ENCODE measurements around the gene POGZ.
A peak's percentile ranks its signal among the peaks of the same experiment; 100 is the strongest.

POGZ gene

GRCh38 chr1:151459331-151460046 is at the start of gene POGZ:
Gene POGZ (minus strand): TSS chr1:151459494. CDS start chr1:151442204, 17,290 bp downstream.
- H3K4me3 ChIP-seq (ENCODE audit: low read length in 2 of 2) = peak within 1 kb of the TSS; percentile 92 to 95
- peaks cover 0 to 2% of the 10 kb centered on the region in 2 donors for H3K27me3 ChIP-seq (ENCODE audit: control insufficient read depth in 2 of 2, insufficient read depth in 2 of 2, low read length in 2 of 2)
- H3K4me1 ChIP-seq (ENCODE audit: control insufficient read depth in 2 of 2, insufficient read depth in 2 of 2, low read length in 2 of 2) = peaks cover 7 to 8% of the 10 kb centered on the region in 2 donors
- H3K36me3 ChIP-seq (ENCODE audit: control insufficient read depth in 2 of 2, insufficient read depth in 2 of 2, low read length in 2 of 2) = no peaks in the 10 kb centered on the region
- no peaks in the 10 kb centered on the region for H3K9me3 ChIP-seq (ENCODE audit: control insufficient read depth in 2 of 2, low read length in 2 of 2)
- H3K9ac ChIP-seq (ENCODE audit: low read depth in 1 of 2, low read length in 2 of 2) = peak within 1 kb of the TSS; percentile 69 to 78
- H3K27ac ChIP-seq (ENCODE audit: low read depth in 2 of 2, low read length in 2 of 2) = peak within 1 kb of the TSS; percentile 89 to 92

GRCh38 chr1:151508833-151509232 is 49.5 kb upstream of the POGZ start:
- H3K4me1 ChIP-seq (ENCODE audit: control insufficient read depth in 2 of 2, insufficient read depth in 2 of 2, low read length in 2 of 2) = peaks cover 27 to 28% of the 10 kb centered on the region in 2 donors
- peak overlapping the region in 1 of 2 donors; percentile 23 for H3K9ac ChIP-seq (ENCODE audit: low read depth in 1 of 2, low read length in 2 of 2)
- no peak overlapping the region for H3K4me3 ChIP-seq (ENCODE audit: low read length in 2 of 2)
- no peaks in the 10 kb centered on the region for H3K9me3 ChIP-seq (ENCODE audit: control insufficient read depth in 2 of 2, low read length in 2 of 2)
- no peaks in the 10 kb centered on the region for H3K27me3 ChIP-seq (ENCODE audit: control insufficient read depth in 2 of 2, insufficient read depth in 2 of 2, low read length in 2 of 2)
- no peaks in the 10 kb centered on the region for H3K36me3 ChIP-seq (ENCODE audit: control insufficient read depth in 2 of 2, insufficient read depth in 2 of 2, low read length in 2 of 2)
- H3K27ac ChIP-seq (ENCODE audit: low read depth in 2 of 2, low read length in 2 of 2) = peak overlapping the region; percentile 96 to 97

- H3K9me3 ChIP-seq (ENCODE audit: control insufficient read depth in 2 of 2, low read length in 2 of 2) = no peaks in the 10 kb centered on the region
- H3K27ac ChIP-seq (ENCODE audit: low read depth in 2 of 2, low read length in 2 of 2) = no peak overlapping the region
- no peaks in the 10 kb centered on the region for H3K36me3 ChIP-seq (ENCODE audit: control insufficient read depth in 2 of 2, insufficient read depth in 2 of 2, low read length in 2 of 2)
- no peak overlapping the region for H3K4me3 ChIP-seq (ENCODE audit: low read length in 2 of 2)
- peaks cover 15 to 21% of the 10 kb centered on the region in 2 donors for H3K4me1 ChIP-seq (ENCODE audit: control insufficient read depth in 2 of 2, insufficient read depth in 2 of 2, low read length in 2 of 2)
- no peaks in the 10 kb centered on the region for H3K27me3 ChIP-seq (ENCODE audit: control insufficient read depth in 2 of 2, insufficient read depth in 2 of 2, low read length in 2 of 2)
- no peak overlapping the region for H3K9ac ChIP-seq (ENCODE audit: low read depth in 1 of 2, low read length in 2 of 2)
Measured at GRCh38 chr1:151504759-151505158, 45.5 kb upstream of the POGZ start.

GRCh38 chr1:151504252-151504651 is 45.0 kb upstream of the POGZ start:
- Histone ChIP-seq H3K4me3 (ENCODE audit: low read length in 2 of 2) (no peak overlapping the region), H3K36me3 (ENCODE audit: control insufficient read depth in 2 of 2, insufficient read depth in 2 of 2, low read length in 2 of 2) (no peaks in the 10 kb centered on the region), H3K27ac (ENCODE audit: low read depth in 2 of 2, low read length in 2 of 2) (no peak overlapping the region), H3K27me3 (ENCODE audit: control insufficient read depth in 2 of 2, insufficient read depth in 2 of 2, low read length in 2 of 2) (no peaks in the 10 kb centered on the region), H3K9ac (ENCODE audit: low read depth in 1 of 2, low read length in 2 of 2) (no peak overlapping the region), H3K9me3 (ENCODE audit: control insufficient read depth in 2 of 2, low read length in 2 of 2) (no peaks in the 10 kb centered on the region), H3K4me1 (ENCODE audit: control insufficient read depth in 2 of 2, insufficient read depth in 2 of 2, low read length in 2 of 2) (peaks cover 14 to 23% of the 10 kb centered on the region in 2 donors)

- no peaks in the 10 kb centered on the region for H3K27me3 ChIP-seq (ENCODE audit: control insufficient read depth in 2 of 2, insufficient read depth in 2 of 2, low read length in 2 of 2)
- peak overlapping the region; percentile 5 to 24 for H3K27ac ChIP-seq (ENCODE audit: low read depth in 2 of 2, low read length in 2 of 2)
- no peak overlapping the region for H3K9ac ChIP-seq (ENCODE audit: low read depth in 1 of 2, low read length in 2 of 2)
- H3K4me1 ChIP-seq (ENCODE audit: control insufficient read depth in 2 of 2, insufficient read depth in 2 of 2, low read length in 2 of 2) = peaks cover 13 to 23% of the 10 kb centered on the region in 2 donors
- no peak overlapping the region for H3K4me3 ChIP-seq (ENCODE audit: low read length in 2 of 2)
- no peaks in the 10 kb centered on the region for H3K36me3 ChIP-seq (ENCODE audit: control insufficient read depth in 2 of 2, insufficient read depth in 2 of 2, low read length in 2 of 2)
- H3K9me3 ChIP-seq (ENCODE audit: control insufficient read depth in 2 of 2, low read length in 2 of 2) = no peaks in the 10 kb centered on the region
Measured at GRCh38 chr1:151502859-151503780, 43.8 kb upstream of the POGZ start.

GRCh38 chr1:151502035-151502700 is 42.9 kb upstream of the POGZ start:
- H3K27me3 ChIP-seq (ENCODE audit: control insufficient read depth in 2 of 2, insufficient read depth in 2 of 2, low read length in 2 of 2) = no peaks in the 10 kb centered on the region
- peak overlapping the region; percentile 24 to 55 for H3K27ac ChIP-seq (ENCODE audit: low read depth in 2 of 2, low read length in 2 of 2)
- H3K9me3 ChIP-seq (ENCODE audit: control insufficient read depth in 2 of 2, low read length in 2 of 2) = no peaks in the 10 kb centered on the region
- H3K36me3 ChIP-seq (ENCODE audit: control insufficient read depth in 2 of 2, insufficient read depth in 2 of 2, low read length in 2 of 2) = no peaks in the 10 kb centered on the region
- no peak overlapping the region for H3K9ac ChIP-seq (ENCODE audit: low read depth in 1 of 2, low read length in 2 of 2)
- peaks cover 13 to 23% of the 10 kb centered on the region in 2 donors for H3K4me1 ChIP-seq (ENCODE audit: control insufficient read depth in 2 of 2, insufficient read depth in 2 of 2, low read length in 2 of 2)
- H3K4me3 ChIP-seq (ENCODE audit: low read length in 2 of 2) = no peak overlapping the region

- Histone ChIP-seq H3K27ac (ENCODE audit: low read depth in 2 of 2, low read length in 2 of 2) (peak overlapping the region; percentile 24 to 55), H3K36me3 (ENCODE audit: control insufficient read depth in 2 of 2, insufficient read depth in 2 of 2, low read length in 2 of 2) (no peaks in the 10 kb centered on the region), H3K9ac (ENCODE audit: low read depth in 1 of 2, low read length in 2 of 2) (no peak overlapping the region), H3K27me3 (ENCODE audit: control insufficient read depth in 2 of 2, insufficient read depth in 2 of 2, low read length in 2 of 2) (no peaks in the 10 kb centered on the region), H3K9me3 (ENCODE audit: control insufficient read depth in 2 of 2, low read length in 2 of 2) (no peaks in the 10 kb centered on the region), H3K4me1 (ENCODE audit: control insufficient read depth in 2 of 2, insufficient read depth in 2 of 2, low read length in 2 of 2) (peaks cover 13 to 23% of the 10 kb centered on the region in 2 donors), H3K4me3 (ENCODE audit: low read length in 2 of 2) (no peak overlapping the region)
Measured at GRCh38 chr1:151501474-151501873, 42.2 kb upstream of the POGZ start.

GRCh38 chr1:151499930-151500329 is 40.6 kb upstream of the POGZ start:
- Histone ChIP-seq H3K4me1 (ENCODE audit: control insufficient read depth in 2 of 2, insufficient read depth in 2 of 2, low read length in 2 of 2) (peaks cover 13 to 23% of the 10 kb centered on the region in 2 donors), H3K27me3 (ENCODE audit: control insufficient read depth in 2 of 2, insufficient read depth in 2 of 2, low read length in 2 of 2) (no peaks in the 10 kb centered on the region), H3K9ac (ENCODE audit: low read depth in 1 of 2, low read length in 2 of 2) (no peak overlapping the region), H3K27ac (ENCODE audit: low read depth in 2 of 2, low read length in 2 of 2) (peak overlapping the region; percentile 66 to 72), H3K9me3 (ENCODE audit: control insufficient read depth in 2 of 2, low read length in 2 of 2) (no peaks in the 10 kb centered on the region), H3K36me3 (ENCODE audit: control insufficient read depth in 2 of 2, insufficient read depth in 2 of 2, low read length in 2 of 2) (no peaks in the 10 kb centered on the region), H3K4me3 (ENCODE audit: low read length in 2 of 2) (peak overlapping the region in 1 of 2 donors; percentile 22)

- Histone ChIP-seq H3K27me3 (ENCODE audit: control insufficient read depth in 2 of 2, insufficient read depth in 2 of 2, low read length in 2 of 2) (no peaks in the 10 kb centered on the region), H3K4me3 (ENCODE audit: low read length in 2 of 2) (peak overlapping the region in 1 of 2 donors; percentile 22), H3K27ac (ENCODE audit: low read depth in 2 of 2, low read length in 2 of 2) (peak overlapping the region; percentile 66 to 72), H3K36me3 (ENCODE audit: control insufficient read depth in 2 of 2, insufficient read depth in 2 of 2, low read length in 2 of 2) (no peaks in the 10 kb centered on the region), H3K9me3 (ENCODE audit: control insufficient read depth in 2 of 2, low read length in 2 of 2) (no peaks in the 10 kb centered on the region), H3K4me1 (ENCODE audit: control insufficient read depth in 2 of 2, insufficient read depth in 2 of 2, low read length in 2 of 2) (peaks cover 13 to 23% of the 10 kb centered on the region in 2 donors), H3K9ac (ENCODE audit: low read depth in 1 of 2, low read length in 2 of 2) (no peak overlapping the region)
Measured at GRCh38 chr1:151499365-151499764, 40.1 kb upstream of the POGZ start.
